Measurements from ENCODE around the gene PA2G4.
A peak's percentile ranks its signal among the peaks of the same experiment; 100 is the strongest.
"Not testable (repeated sequence)": the region's sequence is repeated elsewhere in the genome, so short reads cannot be mapped to it uniquely, and the experiment has no call there.

PA2G4 gene

GRCh38 chr12:56101045-56101444 is 3.3 kb upstream of the PA2G4 start:
- no peak for DNase-seq

- DNase-seq, result no peak
These were observed 1.7 kb upstream of the PA2G4 start for GRCh38 chr12:56102683-56103065.

- DNase-seq, result no peak
These were observed 1.2 kb upstream of the PA2G4 start for GRCh38 chr12:56103066-56103711.

- no peak for DNase-seq
These were observed 593 bp upstream of the PA2G4 start for GRCh38 chr12:56103823-56104108.

- DNase-seq, result no peak
These were observed 653 bp downstream of the PA2G4 start for GRCh38 chr12:56104815-56105608.

GRCh38 chr12:56105609-56105902 is 1.2 kb downstream of the PA2G4 start:
- DNase-seq, result no peak

GRCh38 chr12:56107242-56107641 is 2.9 kb downstream of the PA2G4 start:
- DNase-seq, result no peak

GRCh38 chr12:56110571-56110970 is 6.2 kb downstream of the PA2G4 start:
- DNase-seq, result no peak

GRCh38 chr12:56114084-56114483 is 9.7 kb downstream of the PA2G4 start:
- DNase-seq, result no peak

GRCh38 chr12:56115329-56115728 is 11.0 kb downstream of the PA2G4 start:
- peak; percentile 46 for DNase-seq

GRCh38 chr12:56116267-56117081 is 12.1 kb downstream of the PA2G4 start, which contains the start of gene RPL41:
Gene RPL41, plus strand, starts transcription at chr12:56116633.
- peak; percentile 97 for DNase-seq

GRCh38 chr12:56117082-56117706 is 12.8 kb downstream of the PA2G4 start:
- DNase-seq, result not testable (repeated sequence)

- peak; percentile 99 for DNase-seq
These were observed 13.7 kb downstream of the PA2G4 start, which contains the start of gene ZC3H10 for GRCh38 chr12:56117778-56118687. Gene ZC3H10, plus strand, starts transcription at chr12:56118266. Its CDS starts 2,297 bp downstream, at chr12:56120563.

- DNase-seq, result no peak
These were observed 14.5 kb downstream of the PA2G4 start for GRCh38 chr12:56118688-56119357.

GRCh38 chr12:56119361-56119796 is 15.0 kb downstream of the PA2G4 start:
- peak; percentile 89 for DNase-seq

GRCh38 chr12:56120158-56120846 is 15.9 kb downstream of the PA2G4 start:
- no peak for DNase-seq

GRCh38 chr12:56121204-56121870 is 17.0 kb downstream of the PA2G4 start:
- DNase-seq, result no peak

GRCh38 chr12:56122637-56123036 is 18.3 kb downstream of the PA2G4 start:
- no peak for DNase-seq

GRCh38 chr12:56124133-56124532 is 19.8 kb downstream of the PA2G4 start:
- no peak for DNase-seq

GRCh38 chr12:56126732-56127239 is 22.4 kb downstream of the PA2G4 start:
- no peak for DNase-seq

Measured in femur (tissue), 1 donor.